Effector memory CD4-positive, alpha-beta T cell (primary cell): Measurements from ENCODE around the gene ERCC1.

ENCODE experiments used
- DNase-seq, 3 donors: peaks; one replicate each; pipeline ENCODE4 v3.0.0-alpha.2; 2020
- H3K27ac ChIP-seq: 2 replicates; pipeline ENCODE4 v1.7.0; 2013; ENCODE audit warnings: mild to moderate bottlenecking, low read length, moderate library complexity; ENCODE audit not compliant: insufficient read depth, poor library complexity, severe bottlenecking
- H3K27me3 ChIP-seq: replicated peaks from 2 replicates; pipeline ENCODE4 v1.7.0; 2013; ENCODE audit warnings: mild to moderate bottlenecking, low read length; ENCODE audit not compliant: insufficient read depth, control insufficient read depth, poor library complexity, severe bottlenecking
- H3K36me3 ChIP-seq: 2 replicates; pipeline ENCODE4 v1.7.0; 2013; ENCODE audit warnings: mild to moderate bottlenecking, low read length, moderate library complexity; ENCODE audit not compliant: control insufficient read depth, insufficient read depth
- H3K4me1 ChIP-seq: 2 replicates; pipeline ENCODE4 v1.7.0; 2013; ENCODE audit warnings: low read length, mild to moderate bottlenecking; ENCODE audit not compliant: control insufficient read depth, insufficient read depth, poor library complexity, severe bottlenecking
- H3K4me3 ChIP-seq: 2 replicates; pipeline ENCODE4 v1.7.0; 2013; ENCODE audit warnings: low read length, low read depth, mild to moderate bottlenecking; ENCODE audit not compliant: insufficient read depth, poor library complexity, severe bottlenecking
- H3K9me3 ChIP-seq: 2 replicates; pipeline ENCODE4 v1.7.0; 2013; ENCODE audit warnings: mild to moderate bottlenecking, low read length, moderate library complexity; ENCODE audit not compliant: control insufficient read depth

Gene ERCC1

DNA sequence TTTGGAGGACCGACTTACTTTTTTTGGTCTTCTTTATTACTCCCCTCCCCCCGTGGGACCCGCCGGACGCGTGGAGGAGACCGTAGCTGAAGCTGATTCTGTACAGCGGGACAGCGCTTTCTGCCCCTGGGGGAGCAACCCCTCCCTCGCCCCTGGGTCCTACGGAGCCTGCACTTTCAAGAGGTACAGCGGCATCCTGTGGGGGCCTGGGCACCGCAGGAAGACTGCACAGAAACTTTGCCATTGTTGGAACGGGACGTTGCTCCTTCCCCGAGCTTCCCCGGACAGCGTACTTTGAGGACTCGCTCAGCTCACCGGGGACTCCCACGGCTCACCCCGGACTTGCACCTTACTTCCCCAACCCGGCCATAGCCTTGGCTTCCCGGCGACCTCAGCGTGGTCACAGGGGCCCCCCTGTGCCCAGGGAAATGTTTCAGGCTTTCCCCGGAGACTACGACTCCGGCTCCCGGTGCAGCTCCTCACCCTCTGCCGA is 44.5 kb upstream of the ERCC1 start:
- Histone ChIP-seq H3K27ac (peak overlapping the region; percentile 99), H3K4me3 (peak overlapping the region; percentile 91), H3K4me1 (peaks cover 14% of the 10 kb centered on the region), H3K9me3 (no peaks in the 10 kb centered on the region), H3K36me3 (peaks cover 8% of the 10 kb centered on the region), H3K27me3 (no peaks in the 10 kb centered on the region)
- DNase-seq: peak in 1 of 3 donors; percentile 52

DNA sequence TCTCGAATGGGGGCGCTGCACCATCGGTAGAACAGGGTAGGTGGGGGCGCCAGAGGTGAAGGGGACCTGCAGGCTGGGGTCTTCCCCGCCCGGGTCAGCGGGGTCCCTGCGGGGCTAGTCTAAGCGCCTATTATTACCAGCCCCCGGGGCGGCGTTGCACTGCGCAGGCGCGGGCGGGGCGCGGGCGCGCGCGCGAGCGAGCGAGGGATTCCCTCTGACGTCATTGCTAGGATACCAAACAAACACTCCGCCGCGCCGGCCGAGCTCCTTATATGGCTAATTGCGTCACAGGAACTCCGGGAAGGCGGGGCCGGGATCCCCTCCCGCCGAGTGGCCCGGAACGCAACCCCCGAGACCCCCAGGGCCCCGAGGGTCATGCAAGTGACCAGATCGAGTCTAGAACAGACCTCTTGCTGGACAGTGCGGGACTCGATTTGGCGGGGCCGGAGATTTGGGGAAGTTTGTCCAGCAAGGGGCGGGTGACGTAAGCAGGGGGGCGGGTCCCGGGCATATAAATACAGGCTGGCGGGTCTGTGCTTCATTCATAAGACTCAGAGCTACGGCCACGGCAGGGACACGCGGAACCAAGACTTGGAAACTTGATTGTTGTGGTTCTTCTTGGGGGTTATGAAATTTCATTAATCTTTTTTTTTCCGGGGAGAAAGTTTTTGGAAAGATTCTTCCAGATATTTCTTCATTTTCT is 43.9 kb upstream of the ERCC1 start, which contains the start of gene FOSB:
FOSB (plus strand) TSS at position 541 of the 703 bp plus-strand sequence. CDS start 591 bp downstream, outside the sequence.
- Histone ChIP-seq H3K9me3 (no peaks in the 10 kb centered on the region), H3K36me3 (peaks cover 8% of the 10 kb centered on the region), H3K27ac (peak within 1 kb of the TSS; percentile 99), H3K4me3 (peak within 1 kb of the TSS; percentile 91), H3K27me3 (no peaks in the 10 kb centered on the region), H3K4me1 (peaks cover 14% of the 10 kb centered on the region)
- peak; percentile 91 to 96 (median 95) for DNase-seq

DNA sequence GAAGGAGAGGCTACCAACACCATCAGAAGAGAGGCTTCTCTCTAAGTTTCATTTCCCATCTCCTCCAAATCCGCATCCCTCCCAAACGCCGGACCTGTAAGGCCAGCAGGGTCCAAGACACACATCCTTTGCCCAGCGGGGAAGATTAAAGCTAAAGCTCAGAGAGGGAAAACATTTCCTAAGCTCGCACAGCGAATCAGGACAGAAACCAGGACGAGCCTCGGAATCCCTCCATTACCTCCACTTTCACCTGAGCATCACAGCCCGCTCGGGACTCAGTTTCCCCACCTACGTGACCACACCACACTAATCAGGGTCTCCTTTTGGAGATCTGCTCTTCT is 43.4 kb upstream of the ERCC1 start:
- peaks cover 14% of the 10 kb centered on the region for H3K4me1 ChIP-seq

DNA sequence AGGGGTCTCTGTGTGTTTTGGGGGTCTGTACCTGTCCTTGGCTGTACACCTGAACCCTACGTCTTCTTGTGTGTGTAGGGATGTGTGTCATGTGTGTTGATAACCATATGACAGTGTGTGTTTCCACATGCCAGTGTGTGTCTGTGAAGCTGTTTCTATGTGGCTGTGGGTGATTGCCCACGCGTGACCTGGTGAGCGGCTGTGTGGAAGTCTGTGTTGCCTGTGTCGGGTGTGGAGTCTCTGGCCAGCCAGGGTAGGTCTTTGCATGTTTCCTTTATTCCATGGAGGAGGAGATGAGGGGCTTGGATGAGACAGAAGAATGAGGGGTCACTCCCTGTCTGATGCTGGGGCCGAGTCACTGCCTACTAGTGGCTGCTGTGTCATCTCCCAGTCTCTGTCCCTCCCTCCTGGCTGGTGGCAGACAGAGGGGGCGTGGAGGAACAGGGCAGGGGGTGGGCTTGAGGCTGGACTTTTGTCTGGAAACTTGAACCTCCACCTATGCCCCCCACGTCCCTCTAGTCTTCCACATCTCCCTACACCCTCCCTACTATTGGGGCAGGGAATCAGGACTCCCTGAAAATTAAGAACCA is 41.2 kb upstream of the ERCC1 start:
- H3K27me3 ChIP-seq: no peaks in the 10 kb centered on the region
- H3K36me3 ChIP-seq: no peaks in the 10 kb centered on the region
- H3K9me3 ChIP-seq: no peaks in the 10 kb centered on the region
- H3K4me3 ChIP-seq: no peak overlapping the region
- peaks cover 12% of the 10 kb centered on the region for H3K4me1 ChIP-seq
- no peak for DNase-seq
- no peak overlapping the region for H3K27ac ChIP-seq

More for the DNA sequence above, 43.4 kb upstream of the ERCC1 start:
- Histone ChIP-seq H3K36me3 (peaks cover 8% of the 10 kb centered on the region), H3K4me3 (peak overlapping the region; percentile 91), H3K27me3 (no peaks in the 10 kb centered on the region), H3K27ac (peak overlapping the region; percentile 99), H3K9me3 (no peaks in the 10 kb centered on the region)
- DNase-seq: no peak

DNA sequence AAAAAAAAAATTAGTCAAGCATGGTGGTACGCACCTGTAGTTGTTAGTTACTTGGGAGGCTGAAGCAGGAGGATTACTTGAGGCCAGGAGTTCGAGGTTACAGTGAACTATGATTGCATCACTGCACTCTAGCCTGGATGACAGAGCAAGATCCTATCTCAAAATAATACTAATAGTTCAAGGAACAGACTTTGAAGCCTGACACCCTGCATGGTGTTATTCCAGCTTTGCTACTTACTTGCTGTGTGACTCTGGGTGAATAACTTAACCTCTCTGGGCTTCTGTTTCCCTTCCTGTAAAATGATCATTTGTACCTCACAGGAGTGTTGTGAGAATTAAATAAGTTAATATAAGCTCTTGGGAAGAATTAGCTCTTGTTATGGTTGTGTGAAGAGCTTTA is 40.6 kb upstream of the ERCC1 start:
- Histone ChIP-seq H3K4me3 (no peak overlapping the region), H3K4me1 (peaks cover 5% of the 10 kb centered on the region), H3K27ac (no peak overlapping the region), H3K9me3 (no peaks in the 10 kb centered on the region), H3K36me3 (no peaks in the 10 kb centered on the region), H3K27me3 (no peaks in the 10 kb centered on the region)
- DNase-seq: no peak

DNA sequence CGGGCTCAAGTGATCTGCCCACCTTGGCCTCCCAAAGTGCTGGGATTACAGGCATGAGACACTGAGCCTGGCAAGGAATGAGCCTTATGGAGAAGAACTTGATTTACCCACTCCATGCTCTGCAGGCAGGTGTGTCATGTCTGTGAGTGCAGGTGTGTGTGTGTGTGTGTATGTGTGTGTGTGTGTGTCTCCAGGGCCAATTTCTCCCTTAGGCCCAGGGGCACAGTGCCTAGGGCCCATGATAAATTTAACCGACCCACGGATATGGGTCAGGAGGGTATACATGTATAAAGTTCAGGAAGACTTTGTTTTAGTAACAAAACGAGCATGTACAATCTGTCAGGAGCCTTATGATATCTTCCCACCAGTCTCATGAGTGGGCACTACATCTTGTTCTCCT is 39.5 kb upstream of the ERCC1 start:
- Histone ChIP-seq H3K27me3 (no peaks in the 10 kb centered on the region), H3K4me3 (no peak overlapping the region)

DNA sequence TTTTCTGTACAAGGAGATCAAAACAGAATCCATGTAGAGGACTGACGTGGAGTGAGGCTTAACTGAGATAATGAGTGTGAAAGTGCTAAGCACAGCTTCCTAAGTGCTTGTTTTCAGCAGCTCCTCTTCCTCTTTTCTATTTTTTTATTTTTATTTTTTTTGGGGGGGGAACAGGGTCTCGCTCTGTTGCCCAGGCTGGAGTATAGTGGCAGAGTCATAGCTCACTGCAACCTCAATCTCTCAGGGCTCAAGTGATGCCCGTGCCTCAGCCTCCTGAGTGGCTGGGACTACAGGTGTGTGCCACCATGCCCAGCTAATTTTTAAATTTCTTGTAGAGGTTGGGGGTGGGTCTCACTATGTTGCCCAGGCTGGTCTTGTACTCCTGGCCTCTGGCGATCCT is 38.5 kb upstream of the ERCC1 start:
- Histone ChIP-seq H3K27ac (no peak overlapping the region), H3K36me3 (no peaks in the 10 kb centered on the region), H3K4me3 (no peak overlapping the region), H3K27me3 (no peaks in the 10 kb centered on the region), H3K9me3 (no peaks in the 10 kb centered on the region), H3K4me1 (peaks cover 3% of the 10 kb centered on the region)
- no peak for DNase-seq

More for the DNA sequence above, 39.5 kb upstream of the ERCC1 start:
- Histone ChIP-seq H3K4me1 (peaks cover 5% of the 10 kb centered on the region), H3K27ac (no peak overlapping the region), H3K36me3 (no peaks in the 10 kb centered on the region), H3K9me3 (no peaks in the 10 kb centered on the region)
- no peak for DNase-seq

DNA sequence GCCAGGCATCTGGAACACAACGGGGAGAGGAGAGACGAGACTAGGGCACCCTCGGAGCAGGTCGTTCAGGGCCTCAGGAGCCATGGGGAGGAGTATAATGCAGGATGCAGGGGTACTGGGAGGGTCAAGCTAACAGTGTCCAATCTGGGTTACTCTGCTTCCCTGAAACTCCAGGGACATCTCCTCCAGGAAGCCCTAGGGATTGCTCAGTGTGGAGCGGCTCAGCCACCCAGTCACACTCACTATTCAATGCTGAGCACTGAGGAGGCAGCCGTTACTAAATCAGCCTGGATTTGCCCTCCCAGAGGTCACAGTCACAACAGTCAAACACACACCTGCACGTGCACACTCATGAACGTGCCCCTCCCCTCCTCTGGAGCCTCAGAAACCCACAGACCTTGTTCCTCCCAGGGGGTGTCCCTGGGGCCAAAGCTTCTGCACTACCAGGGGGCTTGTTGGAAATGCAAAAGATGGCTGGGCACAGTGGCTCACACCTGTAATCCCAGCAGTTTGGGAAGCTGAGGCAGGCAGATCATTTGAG is 37.2 kb upstream of the ERCC1 start:
- peaks cover 7% of the 10 kb centered on the region for H3K4me1 ChIP-seq
- no peak overlapping the region for H3K4me3 ChIP-seq
- H3K9me3 ChIP-seq: no peaks in the 10 kb centered on the region
- DNase-seq: no peak
- H3K27ac ChIP-seq: no peak overlapping the region
- no peaks in the 10 kb centered on the region for H3K36me3 ChIP-seq
- H3K27me3 ChIP-seq: no peaks in the 10 kb centered on the region

DNA sequence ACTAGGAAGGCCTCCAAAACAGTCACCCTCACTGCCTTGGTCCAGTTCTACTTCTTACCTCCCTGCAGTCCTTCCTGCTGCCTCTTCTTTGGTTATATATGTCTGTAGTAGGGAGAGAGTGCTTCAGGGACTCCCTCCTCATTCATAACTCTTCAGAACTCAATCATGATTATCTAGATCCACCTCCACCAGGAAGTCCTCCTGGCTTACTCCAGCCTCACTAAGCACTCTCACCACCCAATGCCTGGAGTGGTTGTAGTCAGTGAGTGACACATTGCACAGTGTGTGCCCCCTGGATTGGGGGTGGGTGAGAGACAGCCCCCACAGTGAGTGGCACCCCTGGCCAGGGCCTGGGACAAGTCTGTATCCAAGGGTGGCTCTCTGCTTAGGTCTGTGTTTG is 34.1 kb upstream of the ERCC1 start:
- Histone ChIP-seq H3K4me1 (peaks cover 14% of the 10 kb centered on the region), H3K27me3 (no peaks in the 10 kb centered on the region), H3K36me3 (no peaks in the 10 kb centered on the region), H3K27ac (no peak overlapping the region), H3K9me3 (no peaks in the 10 kb centered on the region), H3K4me3 (no peak overlapping the region)
- no peak for DNase-seq

DNA sequence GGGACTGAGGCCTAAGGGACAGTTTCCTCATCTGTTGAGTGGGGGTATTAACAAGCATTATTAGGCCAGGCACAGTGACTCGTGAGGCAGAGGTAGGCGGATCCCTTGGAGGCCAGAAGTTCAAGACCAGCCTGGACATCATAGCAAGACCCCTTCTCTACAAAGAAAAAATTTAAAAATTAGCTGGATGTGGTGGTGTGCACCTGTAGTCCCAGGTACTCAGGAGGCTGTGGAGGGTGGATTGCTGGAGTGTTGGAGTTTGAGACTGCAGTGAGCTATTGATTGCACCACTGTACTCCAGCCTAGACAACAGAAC is 32.7 kb upstream of the ERCC1 start:
- Histone ChIP-seq H3K27ac (peak overlapping the region; percentile 31), H3K4me3 (no peak overlapping the region)

More for the DNA sequence above, 32.7 kb upstream of the ERCC1 start:
- Histone ChIP-seq H3K9me3 (no peaks in the 10 kb centered on the region), H3K36me3 (no peaks in the 10 kb centered on the region), H3K27me3 (no peaks in the 10 kb centered on the region), H3K4me1 (peaks cover 19% of the 10 kb centered on the region)
- no peak for DNase-seq
